Psoas muscle (tissue), 8 donors: Measurements from ENCODE around the gene SPINDOC. TPM values are rescaled to one million over a fixed set of nuclear protein-coding genes. Genes with fewer than 3 reads are reported as not detected.
A peak's percentile ranks its signal among the peaks of the same experiment; 100 is the strongest.

Source experiments
- ATAC-seq, 4 donors: fragments of 200-7000 bp; cut with Tn5 transposase; one replicate each; pipeline ENCODE4 v1.9.1; 2020; ENCODE audit warnings: moderate library complexity in 3 of 4, mild to moderate bottlenecking in 2 of 4
- DNase-seq, 2 donors: peaks; one replicate each; pipeline ENCODE4 v3.0.0-alpha.2; 2020
- H3K27ac ChIP-seq: fragments of 200-600 bp; one replicate; pipeline ENCODE4 v1.8.0; 2022
- H3K27me3 ChIP-seq, 3 donors: fragments of 200-600 bp in 1 of 3; one replicate each; pipeline versions ENCODE4 v1.6.1 to v1.8.0; 2013 to 2022; ENCODE audit warnings: low read length in 2 of 3, mild to moderate bottlenecking in 2 of 3, moderate library complexity in 1 of 3; ENCODE audit not compliant: insufficient read depth in 3 of 3
- H3K36me3 ChIP-seq, 2 donors: fragments of 200-600 bp in 1 of 2; one replicate each; pipeline versions ENCODE4 v1.6.1 to v1.8.0; 2013 to 2022; ENCODE audit warnings: low read depth in 1 of 2, mild to moderate bottlenecking in 1 of 2, moderate library complexity in 1 of 2; ENCODE audit not compliant: insufficient read depth in 1 of 2
- H3K4me1 ChIP-seq: fragments of 200-600 bp; one replicate; pipeline ENCODE4 v1.8.0; 2022
- H3K4me3 ChIP-seq: fragments of 200-600 bp; one replicate; pipeline ENCODE4 v1.8.0; 2022; ENCODE audit warnings: mild to moderate bottlenecking
- H3K9me3 ChIP-seq: fragments of 200-600 bp; one replicate; pipeline ENCODE4 v1.8.0; 2022
- WGBS, 3 donors: extraction: QIAGEN DNeasy Blood & Tissue Kit; methylation state at CpG; one replicate each; pipeline versions ENCODE4 v1.1.6 to v1.1.7; 2013; 5-methylcytosine and 5-hydroxymethylcytosine counted together
- intact Hi-C, 2 donors: fragments of 100-400 bp; cut with DNase I; formaldehyde crosslinking; loops; one replicate each; pipeline versions ENCODE4 v1.11.0 to v1.14.2; 2022
- polyA plus RNA-seq, 3 donors: library from polyadenylated mRNA; stranded (reverse); fragments of 200-250 nt; gene quantifications; one replicate each; pipeline ENCODE4 v1.2.3, GENCODE V29; 2013
- total RNA-seq, 4 donors: library from RNA; stranded (reverse); fragmentation: NEBNext Ultra II Directional in 2 of 4; extraction: Animal tissue kit (Norgen Biotek cat#: 25700) in 2 of 4; gene quantifications; one replicate each; pipeline versions ENCODE4 v1.2.1 to v1.2.4, GENCODE V29; 2021 to 2023
- TF ChIP-seq, protein P1 (sequence below): fragments of 200-600 bp; IDR thresholded peaks from one replicate; pipeline ENCODE4 v1.8.0; 2022; ENCODE audit warnings: antibody characterized with exemption
- donor health status: healthy with polysubstance abuse.
- donor health status: DM: no; HTN: no; CAD: no; lungs with moderate emphysema.
- donor health status: Bipolar disorder and iron deficiency.
- donor health status: healthy.
- donor health status: DM: yes; HTN: yes; CAD: no.
- donor health status: DM: no; HTN: no; CAD: no.
- donor health status: DM: no; HTN: no; CAD: no.
- donor health status: DM: yes; HTN: yes; CAD: no.

Gene SPINDOC
- total and polyA plus RNA-seq, 7 donors = 2.7 to 8.8 (median 4.7) TPM

DNA sequence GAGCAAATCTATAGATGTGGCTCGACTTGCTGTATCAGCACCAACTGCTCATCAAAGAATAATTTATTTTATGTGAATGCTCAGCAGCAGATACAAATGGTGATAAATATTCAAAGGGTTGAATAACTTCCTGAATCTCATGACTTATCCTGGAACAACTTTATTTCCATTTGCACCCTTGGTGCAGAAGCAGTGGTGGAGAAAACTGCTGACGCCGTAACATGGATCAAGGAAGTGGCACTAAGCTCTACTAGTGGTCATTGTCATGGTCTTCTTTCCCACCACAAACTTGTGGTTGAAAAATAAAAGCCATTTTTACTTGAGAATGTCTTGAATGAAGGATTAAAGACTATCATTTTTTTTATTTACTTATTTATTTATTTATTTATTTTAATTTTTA lies 40.2 kb downstream of the SPINDOC start:
- Histone ChIP-seq H3K36me3 (peaks cover 0 to 12% of the 10 kb centered on the region in 2 donors), H3K4me1 (peaks cover 7% of the 10 kb centered on the region), H3K27ac (no peak overlapping the region), H3K9me3 (no peaks in the 10 kb centered on the region), H3K27me3 (no peaks in the 10 kb centered on the region), H3K4me3 (no peak overlapping the region)
- ATAC-seq (no peak), DNase-seq (no peak)
- 93 to 96% (median 94%) methylated on average over 3 of the region's 3 CpGs for WGBS, 3 donors
- TF ChIP-seq, protein P1, sequence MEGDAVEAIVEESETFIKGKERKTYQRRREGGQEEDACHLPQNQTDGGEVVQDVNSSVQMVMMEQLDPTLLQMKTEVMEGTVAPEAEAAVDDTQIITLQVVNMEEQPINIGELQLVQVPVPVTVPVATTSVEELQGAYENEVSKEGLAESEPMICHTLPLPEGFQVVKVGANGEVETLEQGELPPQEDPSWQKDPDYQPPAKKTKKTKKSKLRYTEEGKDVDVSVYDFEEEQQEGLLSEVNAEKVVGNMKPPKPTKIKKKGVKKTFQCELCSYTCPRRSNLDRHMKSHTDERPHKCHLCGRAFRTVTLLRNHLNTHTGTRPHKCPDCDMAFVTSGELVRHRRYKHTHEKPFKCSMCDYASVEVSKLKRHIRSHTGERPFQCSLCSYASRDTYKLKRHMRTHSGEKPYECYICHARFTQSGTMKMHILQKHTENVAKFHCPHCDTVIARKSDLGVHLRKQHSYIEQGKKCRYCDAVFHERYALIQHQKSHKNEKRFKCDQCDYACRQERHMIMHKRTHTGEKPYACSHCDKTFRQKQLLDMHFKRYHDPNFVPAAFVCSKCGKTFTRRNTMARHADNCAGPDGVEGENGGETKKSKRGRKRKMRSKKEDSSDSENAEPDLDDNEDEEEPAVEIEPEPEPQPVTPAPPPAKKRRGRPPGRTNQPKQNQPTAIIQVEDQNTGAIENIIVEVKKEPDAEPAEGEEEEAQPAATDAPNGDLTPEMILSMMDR = no peak
- intact Hi-C loops = no loop called here

DNA sequence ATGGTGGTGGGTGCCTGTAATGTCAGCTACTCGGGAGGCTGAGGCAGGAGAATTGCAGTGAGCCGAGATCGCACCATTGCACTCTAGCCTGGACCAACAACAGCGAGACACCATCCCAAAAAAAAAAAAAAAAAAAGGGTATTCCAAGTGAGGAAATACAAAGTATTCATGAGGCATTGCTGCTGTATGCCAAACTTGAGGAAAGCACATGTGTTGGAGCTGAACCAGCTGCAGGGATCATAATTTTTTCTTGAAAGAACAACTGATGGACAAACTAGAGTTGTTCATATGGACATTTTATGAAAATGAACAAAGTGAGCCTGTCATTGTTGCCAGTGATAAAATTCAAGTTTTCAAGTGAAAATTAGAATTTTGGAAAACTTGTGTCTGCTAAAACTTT lies 41.4 kb downstream of the SPINDOC start:
- WGBS, 3 donors = 80 to 94% (median 81%) methylated on average over 4 of the region's 4 CpGs
- Histone ChIP-seq H3K36me3 (peaks cover 0 to 13% of the 10 kb centered on the region in 2 donors), H3K27ac (no peak overlapping the region), H3K27me3 (no peaks in the 10 kb centered on the region), H3K4me1 (peaks cover 18% of the 10 kb centered on the region), H3K4me3 (no peak overlapping the region), H3K9me3 (no peaks in the 10 kb centered on the region)
- intact Hi-C loops = no loop called here
- DNase-seq (no peak), ATAC-seq (no peak)
- TF ChIP-seq, protein P1 = no peak

DNA sequence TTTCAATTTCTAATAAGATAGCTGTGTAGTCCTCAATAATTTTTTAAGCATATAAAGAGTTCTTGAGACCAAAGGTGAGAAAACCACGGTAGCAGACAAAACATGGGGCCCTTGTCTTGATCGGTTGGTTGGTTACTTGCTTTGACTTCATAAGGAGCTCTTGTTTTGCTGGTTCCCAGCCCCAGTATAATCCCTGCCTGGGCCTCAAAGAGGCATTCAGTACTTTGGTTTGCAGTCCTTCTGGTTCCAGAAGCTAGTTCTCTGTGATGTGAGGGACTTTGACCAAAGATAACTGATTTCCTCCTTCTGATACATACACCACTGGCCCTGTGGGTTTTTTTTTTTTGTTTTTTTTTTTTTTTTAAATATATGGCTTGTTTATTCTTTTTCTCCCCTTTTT lies 42.7 kb downstream of the SPINDOC start:
- Histone ChIP-seq H3K27me3 (no peaks in the 10 kb centered on the region), H3K4me3 (no peak overlapping the region), H3K9me3 (no peaks in the 10 kb centered on the region), H3K27ac (no peak overlapping the region), H3K4me1 (peaks cover 18% of the 10 kb centered on the region), H3K36me3 (peaks cover 0 to 12% of the 10 kb centered on the region in 2 donors)
- no peak for ATAC-seq
- 87 to 90% (median 89%) methylated on average over 2 of the region's 2 CpGs for WGBS, 3 donors
- no peak for DNase-seq
- intact Hi-C loops = no loop called here
- TF ChIP-seq, protein P1 = no peak

DNA sequence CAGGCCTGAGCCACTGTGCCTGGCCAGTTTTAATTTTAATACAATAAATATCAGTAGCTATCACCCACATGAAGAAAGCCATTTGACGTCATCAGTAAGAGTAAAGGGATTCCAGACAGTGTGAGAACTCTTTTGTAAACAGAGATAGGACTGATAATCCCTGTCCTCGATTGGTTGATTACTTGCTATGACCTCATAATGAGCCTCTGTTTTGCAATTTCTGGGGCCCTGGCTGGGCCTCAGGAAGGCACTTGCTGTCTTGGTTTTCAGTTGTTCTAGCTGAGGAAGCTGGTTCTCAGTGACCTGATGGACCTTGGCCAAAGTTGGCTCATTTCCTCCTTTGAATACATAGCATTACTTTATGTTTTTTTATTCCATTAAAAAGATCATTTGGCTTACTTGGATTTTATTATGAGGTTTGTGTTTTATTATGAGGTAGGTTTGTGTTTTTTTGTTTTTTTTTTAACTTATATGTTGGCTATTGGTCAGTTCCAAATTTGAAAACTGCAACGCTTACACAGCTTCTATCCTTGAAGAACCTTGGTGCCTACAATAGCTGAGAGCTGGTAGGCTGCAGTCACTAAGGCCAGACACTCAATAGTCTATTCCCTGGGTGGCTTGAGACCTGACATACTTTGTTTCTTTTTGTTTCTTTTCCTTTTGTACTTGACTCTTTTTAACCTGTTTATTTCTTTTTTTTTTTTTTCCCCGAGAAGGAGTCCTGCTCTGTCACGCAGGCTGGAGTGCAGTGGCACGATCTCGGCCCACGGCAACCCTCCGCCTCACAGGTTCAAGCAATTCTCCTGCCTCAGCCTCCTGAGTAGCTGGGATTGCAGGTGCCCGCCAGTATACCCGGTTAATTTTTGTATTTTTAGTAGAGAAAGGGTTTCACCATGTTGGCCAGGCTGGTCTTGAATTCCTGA lies 45.6 kb downstream of the SPINDOC start:
- H3K27me3 ChIP-seq = no peaks in the 10 kb centered on the region
- WGBS, 3 donors = 71 to 75% (median 73%) methylated on average over 11 of the region's 11 CpGs
- peaks cover 18% of the 10 kb centered on the region for H3K4me1 ChIP-seq
- TF ChIP-seq, protein P1 = no peak
- no peaks in the 10 kb centered on the region for H3K9me3 ChIP-seq
- DNase-seq (peak; percentile 41 to 72), ATAC-seq (peak; percentile 56 to 94 (median 86))
- H3K27ac ChIP-seq = peak overlapping the region; percentile 54
- no peak overlapping the region for H3K4me3 ChIP-seq
- intact Hi-C loops = no loop called here
- H3K36me3 ChIP-seq = peaks cover 3 to 17% of the 10 kb centered on the region in 2 donors
